Measurements from ENCODE around the gene ZNF385B.

ZNF385B gene

GRCh38 chr2:179702912-179703311, 158.5 kb downstream of the ZNF385B start:
- no peaks in the 10 kb centered on the region for H3K27me3 ChIP-seq (ENCODE audit: insufficient read depth, poor library complexity, severe bottlenecking)
- no peak overlapping the region for H3K27ac ChIP-seq (replicated peaks)
- TF ChIP-seq CTCF (IDR thresholded peaks at IDR 0.05; ENCODE audit: insufficient read depth, low read length) (no peak), REST (IDR thresholded peaks at IDR 0.05; ENCODE audit: insufficient replicate concordance, low read depth) (no peak), SPI1 (IDR thresholded peaks at IDR 0.05; ENCODE audit: borderline replicate concordance, low read depth) (no peak), GABPA (IDR thresholded peaks at IDR 0.05; ENCODE audit: low read depth) (no peak), POLR2AphosphoS5 (IDR thresholded peaks at IDR 0.05; ENCODE audit: low read depth) (no peak)
- H3K4me3 ChIP-seq (replicated peaks; ENCODE audit: insufficient read depth, low read length) = no peak overlapping the region
- DNase-seq (ENCODE audit: low read depth in 1 of 2, low spot score in 1 of 2) = no peak

GRCh38 chr2:179701524-179702110, 159.8 kb downstream of the ZNF385B start:
- TF ChIP-seq SPI1 (IDR thresholded peaks at IDR 0.05; ENCODE audit: borderline replicate concordance, low read depth) (no peak), CTCF (IDR thresholded peaks at IDR 0.05; ENCODE audit: insufficient read depth, low read length) (no peak), GABPA (IDR thresholded peaks at IDR 0.05; ENCODE audit: low read depth) (no peak), POLR2AphosphoS5 (IDR thresholded peaks at IDR 0.05; ENCODE audit: low read depth) (no peak), REST (IDR thresholded peaks at IDR 0.05; ENCODE audit: insufficient replicate concordance, low read depth) (no peak)
- no peak for DNase-seq (ENCODE audit: low read depth in 1 of 2, low spot score in 1 of 2)
- H3K4me3 ChIP-seq (replicated peaks; ENCODE audit: insufficient read depth, low read length) = no peak overlapping the region
- H3K27me3 ChIP-seq (ENCODE audit: insufficient read depth, poor library complexity, severe bottlenecking) = no peaks in the 10 kb centered on the region
- H3K27ac ChIP-seq (replicated peaks) = no peak overlapping the region

- TF ChIP-seq REST (IDR thresholded peaks at IDR 0.05; ENCODE audit: insufficient replicate concordance, low read depth) (no peak), SPI1 (IDR thresholded peaks at IDR 0.05; ENCODE audit: borderline replicate concordance, low read depth) (no peak), CTCF (IDR thresholded peaks at IDR 0.05; ENCODE audit: insufficient read depth, low read length) (no peak), GABPA (IDR thresholded peaks at IDR 0.05; ENCODE audit: low read depth) (no peak), POLR2AphosphoS5 (IDR thresholded peaks at IDR 0.05; ENCODE audit: low read depth) (no peak)
- DNase-seq (ENCODE audit: low read depth in 1 of 2, low spot score in 1 of 2) = no peak
- Histone ChIP-seq H3K27me3 (ENCODE audit: insufficient read depth, poor library complexity, severe bottlenecking) (no peaks in the 10 kb centered on the region), H3K27ac (replicated peaks) (no peak overlapping the region), H3K4me3 (replicated peaks; ENCODE audit: insufficient read depth, low read length) (no peak overlapping the region)
These were observed 165.9 kb downstream of the ZNF385B start for GRCh38 chr2:179695486-179695885.
